WERI-Rb-1 (cell line): Measurements from ENCODE around the gene SLC66A2.
A peak's percentile ranks its signal among the peaks of the same experiment; 100 is the strongest.

Experiments
- DNase-seq: peaks from one replicate; pipeline ENCODE4 v3.0.0-alpha.2; 2020
- H3K27ac ChIP-seq: fragments of 250-450 bp; sonication (Bioruptor Pico); 2 replicates; pipeline ENCODE4 v1.5.1; 2020; ENCODE audit warnings: mild to moderate bottlenecking, moderate library complexity
- H3K27me3 ChIP-seq: fragments of 250-450 bp; sonication (Bioruptor Pico); 2 replicates; pipeline ENCODE4 v1.5.1; 2021; ENCODE audit warnings: mild to moderate bottlenecking, low read depth, moderate library complexity; ENCODE audit not compliant: insufficient read depth, severe bottlenecking
- H3K36me3 ChIP-seq: fragments of 250-450 bp; sonication (Bioruptor Pico); 2 replicates; pipeline ENCODE4 v1.5.1; 2020; ENCODE audit warnings: mild to moderate bottlenecking, moderate library complexity
- H3K4me3 ChIP-seq: 2 replicates; pipeline ENCODE4 v1.5.1; 2011; ENCODE audit warnings: low read depth, mild to moderate bottlenecking, control low read depth, low read length
- H3K9me3 ChIP-seq: fragments of 250-450 bp; sonication (Bioruptor Pico); 2 replicates; pipeline ENCODE4 v1.5.1; 2021; ENCODE audit warnings: mild to moderate bottlenecking, moderate library complexity; ENCODE audit not compliant: severe bottlenecking
- TF ChIP-seq, protein P1 (sequence below): IDR thresholded peaks from 2 replicates; pipeline ENCODE4 v1.5.1; 2011; ENCODE audit warnings: low read depth, mild to moderate bottlenecking, control low read depth, inconsistent platforms, low read length

SLC66A2 gene

DNA sequence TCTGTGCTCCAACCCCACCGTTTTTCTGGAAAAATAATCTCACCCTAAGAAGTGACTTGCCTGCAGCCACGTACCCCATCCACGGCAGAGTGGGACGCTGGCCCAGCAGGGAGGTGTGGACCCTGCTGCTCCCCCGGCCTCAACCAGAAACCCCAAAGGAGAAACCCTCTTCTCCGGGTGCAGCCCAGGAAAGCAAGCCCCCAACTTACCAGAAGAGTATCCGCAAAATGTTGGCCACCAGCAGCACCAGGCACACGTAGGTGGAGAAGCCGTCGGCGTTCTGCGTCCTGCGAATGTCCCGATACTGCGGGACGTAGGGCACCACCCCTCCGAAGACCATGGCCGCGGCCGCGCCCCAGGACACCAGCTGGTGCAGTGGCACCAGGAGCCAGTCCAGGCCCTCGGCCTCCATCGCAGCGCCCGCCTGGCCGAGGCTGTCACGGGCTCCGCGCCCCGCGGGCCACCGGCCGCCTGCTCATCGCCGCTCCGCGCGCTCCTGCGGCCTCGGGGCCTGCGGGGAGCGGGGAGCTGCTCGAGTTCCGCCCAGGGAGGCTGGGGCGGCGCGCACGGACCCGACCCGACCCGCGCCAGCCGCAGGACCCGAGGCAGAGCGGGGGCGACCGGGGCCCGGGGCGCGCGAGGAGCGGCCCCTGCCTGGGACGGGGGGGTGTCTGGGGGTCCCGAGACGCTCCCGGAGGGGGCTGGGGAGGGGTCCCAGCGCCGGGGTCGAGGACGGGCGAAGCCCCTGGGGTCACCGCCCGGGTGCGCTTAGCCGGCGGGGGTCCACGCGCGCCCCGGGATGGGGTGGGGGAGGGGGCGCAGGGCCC is 725 bp downstream of the SLC66A2 start:
- Histone ChIP-seq H3K27ac (peak overlapping the region; percentile 80), H3K4me3 (peak overlapping the region; percentile 64), H3K27me3 (no peaks in the 10 kb centered on the region), H3K36me3 (peaks cover 55% of the 10 kb centered on the region), H3K9me3 (no peaks in the 10 kb centered on the region)
- TF ChIP-seq, protein P1, sequence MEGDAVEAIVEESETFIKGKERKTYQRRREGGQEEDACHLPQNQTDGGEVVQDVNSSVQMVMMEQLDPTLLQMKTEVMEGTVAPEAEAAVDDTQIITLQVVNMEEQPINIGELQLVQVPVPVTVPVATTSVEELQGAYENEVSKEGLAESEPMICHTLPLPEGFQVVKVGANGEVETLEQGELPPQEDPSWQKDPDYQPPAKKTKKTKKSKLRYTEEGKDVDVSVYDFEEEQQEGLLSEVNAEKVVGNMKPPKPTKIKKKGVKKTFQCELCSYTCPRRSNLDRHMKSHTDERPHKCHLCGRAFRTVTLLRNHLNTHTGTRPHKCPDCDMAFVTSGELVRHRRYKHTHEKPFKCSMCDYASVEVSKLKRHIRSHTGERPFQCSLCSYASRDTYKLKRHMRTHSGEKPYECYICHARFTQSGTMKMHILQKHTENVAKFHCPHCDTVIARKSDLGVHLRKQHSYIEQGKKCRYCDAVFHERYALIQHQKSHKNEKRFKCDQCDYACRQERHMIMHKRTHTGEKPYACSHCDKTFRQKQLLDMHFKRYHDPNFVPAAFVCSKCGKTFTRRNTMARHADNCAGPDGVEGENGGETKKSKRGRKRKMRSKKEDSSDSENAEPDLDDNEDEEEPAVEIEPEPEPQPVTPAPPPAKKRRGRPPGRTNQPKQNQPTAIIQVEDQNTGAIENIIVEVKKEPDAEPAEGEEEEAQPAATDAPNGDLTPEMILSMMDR: no peak
- DNase-seq: no peak

DNA sequence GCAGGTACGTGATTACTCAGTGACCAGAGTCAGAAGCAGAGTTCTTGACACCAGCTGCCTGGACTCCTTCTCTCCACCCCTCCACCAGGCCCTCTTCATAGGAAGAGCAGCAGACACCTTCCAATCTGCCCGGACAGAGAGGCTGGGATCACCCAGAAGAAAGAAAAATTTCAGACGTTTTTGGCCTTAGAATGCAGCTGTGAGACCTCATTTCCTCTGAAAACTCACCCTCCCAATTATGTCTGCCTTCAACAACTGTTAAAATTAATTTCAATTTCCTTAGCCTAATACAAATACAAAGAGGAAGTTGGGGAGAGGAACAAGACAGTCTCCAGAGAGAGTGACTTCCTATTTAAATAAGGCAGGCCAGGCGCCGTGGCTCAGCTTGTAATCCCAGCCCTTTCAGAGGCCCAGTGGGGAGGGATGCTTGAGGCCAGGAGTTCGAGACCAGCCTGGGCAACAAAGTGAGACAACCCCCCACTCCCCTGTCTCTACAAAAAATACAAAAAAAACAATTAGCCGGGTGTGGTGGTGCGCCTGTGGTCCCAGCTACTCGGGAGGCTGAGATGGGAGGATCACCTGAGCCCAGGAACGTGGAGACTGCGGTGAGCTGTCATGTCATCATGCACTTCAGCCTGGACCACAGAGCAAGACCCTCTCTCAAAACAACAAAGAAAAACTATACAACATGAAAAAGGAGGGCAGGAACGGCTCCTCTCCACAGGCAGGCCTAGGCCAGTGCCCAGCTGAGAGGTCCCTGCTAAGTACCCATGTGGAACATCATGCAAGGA is 1.6 kb downstream of the SLC66A2 start:
- H3K36me3 ChIP-seq: peaks cover 63% of the 10 kb centered on the region
- peak overlapping the region; percentile 64 for H3K4me3 ChIP-seq
- H3K27me3 ChIP-seq: no peaks in the 10 kb centered on the region
- TF ChIP-seq, protein P1: no peak
- H3K27ac ChIP-seq: no peak overlapping the region; the same call in 1 of the 2 replicates
- DNase-seq: no peak
- no peaks in the 10 kb centered on the region for H3K9me3 ChIP-seq

DNA sequence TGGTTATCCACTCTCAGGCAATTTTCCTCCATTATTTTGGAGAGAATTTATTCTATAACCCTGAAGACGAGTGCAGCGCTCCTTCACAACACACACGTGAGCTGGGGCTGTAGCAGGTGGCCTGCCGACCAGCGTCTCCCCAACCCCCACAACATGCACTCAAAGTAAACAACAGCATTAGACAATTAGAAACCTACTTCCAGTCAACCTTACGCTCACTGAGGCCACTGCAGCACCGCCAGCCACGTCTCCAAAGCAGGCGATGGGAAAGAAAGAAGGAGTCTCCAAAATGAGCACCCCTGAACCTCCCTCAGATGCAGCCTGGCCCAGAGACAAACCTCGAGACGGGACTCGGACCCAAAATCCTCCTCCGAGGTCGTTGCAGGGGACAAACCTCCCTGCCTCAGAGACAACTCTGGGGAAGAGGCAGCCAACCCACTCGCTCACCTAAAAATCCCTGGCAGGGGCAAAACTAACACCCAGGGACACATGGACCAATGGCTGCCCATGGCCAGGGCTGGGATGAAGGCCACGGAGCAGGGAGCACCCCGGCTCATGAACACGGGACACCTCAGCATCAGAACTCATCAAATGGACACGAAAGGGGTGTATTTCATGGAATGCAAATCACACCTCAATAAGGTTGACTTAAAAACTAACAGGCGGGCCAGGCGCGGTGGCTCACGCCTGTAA is 2.6 kb downstream of the SLC66A2 start:
- Histone ChIP-seq H3K9me3 (no peaks in the 10 kb centered on the region), H3K27ac (no peak overlapping the region), H3K4me3 (no peak overlapping the region), H3K27me3 (no peaks in the 10 kb centered on the region), H3K36me3 (peaks cover 62% of the 10 kb centered on the region)
- peak; percentile 13 for DNase-seq
- TF ChIP-seq, protein P1: no peak

DNA sequence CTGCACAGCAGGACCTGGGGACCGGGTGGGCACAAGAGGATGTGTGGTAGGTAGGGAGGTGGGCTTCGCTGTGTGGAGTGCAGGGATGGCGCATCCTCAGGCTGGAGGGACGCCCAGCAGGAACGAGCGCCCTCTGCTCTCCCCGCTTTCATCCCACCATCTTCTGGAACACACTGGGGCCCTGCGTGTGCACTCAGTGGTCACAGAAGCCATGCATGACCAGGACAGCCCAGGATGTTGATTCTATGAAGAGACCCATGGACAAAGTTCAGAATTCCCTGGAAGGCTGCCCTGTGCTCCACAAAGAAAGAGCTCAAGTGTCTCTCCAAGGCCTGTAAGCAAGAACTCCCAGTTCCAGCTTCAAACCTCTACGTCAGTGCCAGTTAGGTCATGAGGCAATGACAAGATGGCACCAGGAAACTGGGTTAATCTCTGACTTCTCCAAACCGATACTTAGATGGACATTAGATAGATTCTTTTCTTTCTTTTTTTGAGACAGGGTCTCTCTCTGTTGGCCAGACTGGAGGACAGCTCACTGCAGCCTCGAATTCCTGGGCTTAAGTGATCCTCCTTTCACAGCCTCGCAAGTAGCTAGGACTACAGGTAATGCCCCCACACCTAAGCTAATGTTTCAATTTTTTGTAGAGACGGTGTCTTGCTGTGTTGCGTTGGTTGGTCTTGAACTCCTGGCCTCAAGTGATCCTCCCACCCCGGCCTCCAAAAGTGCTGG is 3.4 kb downstream of the SLC66A2 start:
- Histone ChIP-seq H3K36me3 (peaks cover 54% of the 10 kb centered on the region), H3K27ac (no peak overlapping the region)

More for the DNA sequence above, 3.4 kb downstream of the SLC66A2 start:
- no peaks in the 10 kb centered on the region for H3K27me3 ChIP-seq
- peak; percentile 4 for DNase-seq
- TF ChIP-seq, protein P1: no peak
- H3K4me3 ChIP-seq: no peak overlapping the region
- no peaks in the 10 kb centered on the region for H3K9me3 ChIP-seq
